Measurements from ENCODE around the gene TMEM223. TPM values are rescaled to one million over a fixed set of nuclear protein-coding genes. Genes with fewer than 3 reads are reported as not detected.

Gene TMEM223
- polyA plus RNA-seq, 1 experiment: 15.7 TPM

GRCh38 chr11:62788991-62789390 lies 2.8 kb downstream of the TMEM223 start:
- H3K4me3 ChIP-seq (ENCODE audit: low read depth, low read length): no peak overlapping the region
- POLR2A ChIA-PET: no interaction called here
- CTCF ChIA-PET: interaction anchor here (0.8 to 6.8 kb wide), 3 partner anchors 16 to 74 kb away, joined by 3 to 122 read pairs (median 76); partner anchors contain the start of genes NXF1 and TAF6L

GRCh38 chr11:62787005-62787759 lies 4.6 kb downstream of the TMEM223 start, which contains the start of gene TMEM179B:
Gene TMEM179B, plus strand, starts transcription at chr11:62787402. Its CDS starts 30 bp downstream, at chr11:62787432.
- CTCF ChIA-PET: interaction anchor here (0.7 to 6.8 kb wide), 39 partner anchors 9 to 392 kb away, joined by 3 to 122 read pairs (median 5); partner anchors contain the start of genes BSCL2, GNG3, LRRN4CL and NXF1
- peaks cover 11% of the 10 kb centered on the region for H3K36me3 ChIP-seq (ENCODE audit: control insufficient read depth, insufficient read depth, low read length)
- DNase-seq (ENCODE audit: low read depth): peak; percentile 82
- no peaks in the 10 kb centered on the region for H3K27me3 ChIP-seq (ENCODE audit: control insufficient read depth, insufficient read depth, low read length)
- H3K4me3 ChIP-seq (ENCODE audit: low read depth, low read length): peak within 1 kb of the TSS; percentile 69
- TF ChIP-seq CTCF (IDR thresholded peaks at IDR 0.05; ENCODE audit: insufficient read depth, low read depth, low read length): peak; percentile 82
- POLR2A ChIA-PET: interaction anchor here (1.0 kb wide), 1 partner anchor 26 kb away, joined by 3 read pairs; the partner anchor contains the start of gene POLR2G

More at GRCh38 chr11:62788991-62789390, 2.8 kb downstream of the TMEM223 start:
- DNase-seq (ENCODE audit: low read depth): no peak
- H3K27me3 ChIP-seq (ENCODE audit: control insufficient read depth, insufficient read depth, low read length): no peaks in the 10 kb centered on the region
- peaks cover 12% of the 10 kb centered on the region for H3K36me3 ChIP-seq (ENCODE audit: control insufficient read depth, insufficient read depth, low read length)
- TF ChIP-seq CTCF (IDR thresholded peaks at IDR 0.05; ENCODE audit: insufficient read depth, low read depth, low read length): no peak

GRCh38 chr11:62786318-62787004 lies 5.3 kb downstream of the TMEM223 start:
- POLR2A ChIA-PET: interaction anchor here (1.0 kb wide), 1 partner anchor 25 kb away, joined by 3 read pairs; the partner anchor contains the start of gene POLR2G
- no peaks in the 10 kb centered on the region for H3K27me3 ChIP-seq (ENCODE audit: control insufficient read depth, insufficient read depth, low read length)
- peaks cover 15% of the 10 kb centered on the region for H3K36me3 ChIP-seq (ENCODE audit: control insufficient read depth, insufficient read depth, low read length)
- TF ChIP-seq CTCF (IDR thresholded peaks at IDR 0.05; ENCODE audit: insufficient read depth, low read depth, low read length): peak; percentile 100
- peak overlapping the region; percentile 69 for H3K4me3 ChIP-seq (ENCODE audit: low read depth, low read length)
- DNase-seq (ENCODE audit: low read depth): peak; percentile 19
- CTCF ChIA-PET: interaction anchor here (0.7 to 6.8 kb wide), 43 partner anchors 11 to 392 kb away, joined by 3 to 122 read pairs (median 5); partner anchors contain the start of genes BSCL2, GNG3, LRRN4CL and NXF1

- POLR2A ChIA-PET: no interaction called here
- no peak for TF ChIP-seq CTCF (IDR thresholded peaks at IDR 0.05; ENCODE audit: insufficient read depth, low read depth, low read length)
- CTCF ChIA-PET: no interaction called here
These were observed 9.1 kb downstream of the TMEM223 start for GRCh38 chr11:62782753-62783152.

GRCh38 chr11:62778441-62778840 lies 13.4 kb downstream of the TMEM223 start:
- Histone ChIP-seq H3K27me3 (ENCODE audit: control insufficient read depth, insufficient read depth, low read length) (no peaks in the 10 kb centered on the region), H3K36me3 (ENCODE audit: control insufficient read depth, insufficient read depth, low read length) (peaks cover 17% of the 10 kb centered on the region), H3K4me3 (ENCODE audit: low read depth, low read length) (no peak overlapping the region)
- ChIA-PET CTCF (interaction anchor here (0.6 to 12.0 kb wide), 3 partner anchors 8 to 90 kb away, joined by 3 to 122 read pairs (median 4); partner anchors contain the start of genes STX5 and TMEM179B), POLR2A (no interaction called here)
- DNase-seq (ENCODE audit: low read depth): no peak
- no peak for TF ChIP-seq CTCF (IDR thresholded peaks at IDR 0.05; ENCODE audit: insufficient read depth, low read depth, low read length)

More at GRCh38 chr11:62782753-62783152, 9.1 kb downstream of the TMEM223 start:
- peaks cover 14% of the 10 kb centered on the region for H3K36me3 ChIP-seq (ENCODE audit: control insufficient read depth, insufficient read depth, low read length)
- no peak for DNase-seq (ENCODE audit: low read depth)
- H3K27me3 ChIP-seq (ENCODE audit: control insufficient read depth, insufficient read depth, low read length): no peaks in the 10 kb centered on the region
- H3K4me3 ChIP-seq (ENCODE audit: low read depth, low read length): no peak overlapping the region

Measured in BJ (cell line).